Thymus (tissue), 11 donors: ENCODE results near the gene BTBD10. TPM values are rescaled to one million over a fixed set of nuclear protein-coding genes. Genes with fewer than 3 reads are reported as not detected.
A peak's percentile ranks its signal among the peaks of the same experiment; 100 is the strongest.

Experiments used
- DNase-seq, 9 donors: peaks; one replicate each; pipeline ENCODE4 v3.0.0-alpha.2; 2013; ENCODE audit warnings: low spot score in 9 of 9, low read depth in 6 of 9, missing footprints in 1 of 9
- H3K27ac ChIP-seq, 2 donors: one replicate each; pipeline ENCODE4 v1.5.1; 2013; ENCODE audit warnings: control low read depth in 1 of 2, low read depth in 1 of 2, low read length in 1 of 2, mild to moderate bottlenecking in 1 of 2, moderate library complexity in 1 of 2
- H3K27me3 ChIP-seq, 2 donors: one replicate each; pipeline ENCODE4 v1.5.1; 2013; ENCODE audit warnings: low read length in 1 of 2; ENCODE audit not compliant: control insufficient read depth in 2 of 2, insufficient read depth in 1 of 2
- H3K36me3 ChIP-seq, 2 donors: one replicate each; pipeline ENCODE4 v1.5.1; 2013; ENCODE audit warnings: low read length in 1 of 2, mild to moderate bottlenecking in 1 of 2, moderate library complexity in 1 of 2; ENCODE audit not compliant: control insufficient read depth in 2 of 2, insufficient read depth in 2 of 2
- H3K4me1 ChIP-seq, 2 donors: one replicate each; pipeline ENCODE4 v1.5.1; 2013; ENCODE audit warnings: low read length in 2 of 2; ENCODE audit not compliant: control insufficient read depth in 2 of 2, insufficient read depth in 2 of 2
- H3K4me3 ChIP-seq, 2 donors: one replicate each; pipeline ENCODE4 v1.5.1; 2013; ENCODE audit warnings: low read length in 2 of 2, control low read depth in 1 of 2, mild to moderate bottlenecking in 1 of 2
- H3K9me3 ChIP-seq, 2 donors: one replicate each; pipeline ENCODE4 v1.5.1; 2013; ENCODE audit warnings: low read length in 1 of 2, mild to moderate bottlenecking in 1 of 2; ENCODE audit not compliant: control insufficient read depth in 2 of 2, insufficient read depth in 1 of 2
- WGBS: extraction: QIAGEN DNeasy Blood & Tissue Kit; methylation state at CpG from one replicate; pipeline ENCODE4 v1.1.7; 2013; 5-methylcytosine and 5-hydroxymethylcytosine counted together
- polyA plus RNA-seq: library from polyadenylated mRNA; stranded (reverse); fragments of 200-250 nt; gene quantifications from one replicate; pipeline ENCODE4 v1.2.3, GENCODE V29; 2013
- total RNA-seq: library from RNA; stranded (reverse); fragments of 120-200 nt; gene quantifications from one replicate; pipeline ENCODE4 v1.2.4, GENCODE V29; 2013
- donor health status: healthy.

BTBD10 gene
- total and polyA plus RNA-seq, 2 donors = 23.3 to 34.1 TPM

DNA sequence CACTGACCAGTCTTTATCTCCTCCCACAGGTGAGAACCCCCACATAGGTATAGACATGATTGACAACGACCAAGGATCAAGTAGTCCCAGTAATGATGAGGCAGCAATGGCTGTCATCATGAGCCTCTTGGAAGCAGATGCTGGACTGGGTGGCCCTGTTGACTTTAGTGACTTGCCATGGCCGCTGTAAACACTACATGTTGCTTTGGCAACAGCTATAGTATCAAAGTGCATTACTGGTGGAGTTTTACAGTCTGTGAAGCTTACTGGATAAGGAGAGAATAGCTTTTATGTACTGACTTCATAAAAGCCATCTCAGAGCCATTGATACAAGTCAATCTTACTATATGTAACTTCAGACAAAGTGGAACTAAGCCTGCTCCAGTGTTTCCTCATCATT lies 76.5 kb downstream of the BTBD10 start:
- no peaks in the 10 kb centered on the region for H3K27me3 ChIP-seq
- WGBS = 96% methylated on average over 2 of the region's 2 CpGs
- H3K9me3 ChIP-seq = no peaks in the 10 kb centered on the region
- DNase-seq = no peak
- H3K4me3 ChIP-seq = no peak overlapping the region
- peaks cover 30 to 51% of the 10 kb centered on the region in 2 donors for H3K36me3 ChIP-seq
- H3K4me1 ChIP-seq = no peaks in the 10 kb centered on the region
- no peak overlapping the region for H3K27ac ChIP-seq

GRCh38 chr11:13384908-13385640 lies 77.9 kb downstream of the BTBD10 start:
- peak; percentile 3 to 49 (median 13) for DNase-seq

GRCh38 chr11:13382751-13383150 lies 80.3 kb downstream of the BTBD10 start:
- no peak overlapping the region for H3K27ac ChIP-seq
- peaks cover 50 to 73% of the 10 kb centered on the region in 2 donors for H3K36me3 ChIP-seq
- DNase-seq = no peak
- no peaks in the 10 kb centered on the region for H3K4me1 ChIP-seq
- H3K4me3 ChIP-seq = no peak overlapping the region
- no peaks in the 10 kb centered on the region for H3K27me3 ChIP-seq
- WGBS = 97% methylated on average over 3 of the region's 3 CpGs
- no peaks in the 10 kb centered on the region for H3K9me3 ChIP-seq

More at GRCh38 chr11:13384908-13385640, 77.9 kb downstream of the BTBD10 start:
- peaks cover 39 to 61% of the 10 kb centered on the region in 2 donors for H3K36me3 ChIP-seq
- 65% methylated on average over 4 of the region's 4 CpGs for WGBS
- no peak overlapping the region for H3K27ac ChIP-seq
- no peaks in the 10 kb centered on the region for H3K9me3 ChIP-seq
- H3K4me1 ChIP-seq = no peaks in the 10 kb centered on the region
- H3K4me3 ChIP-seq = no peak overlapping the region
- no peaks in the 10 kb centered on the region for H3K27me3 ChIP-seq

GRCh38 chr11:13380731-13381130 lies 82.3 kb downstream of the BTBD10 start:
- peaks cover 66 to 83% of the 10 kb centered on the region in 2 donors for H3K36me3 ChIP-seq
- H3K4me1 ChIP-seq = no peaks in the 10 kb centered on the region
- H3K27me3 ChIP-seq = no peaks in the 10 kb centered on the region
- no peak overlapping the region for H3K4me3 ChIP-seq
- H3K9me3 ChIP-seq = peaks cover 0 to 1% of the 10 kb centered on the region in 2 donors
- no peak overlapping the region for H3K27ac ChIP-seq
- no peak for DNase-seq
- WGBS = 97% methylated on average over 2 of the region's 2 CpGs

GRCh38 chr11:13378316-13378715 lies 84.7 kb downstream of the BTBD10 start:
- H3K4me3 ChIP-seq = no peak overlapping the region
- H3K4me1 ChIP-seq = no peaks in the 10 kb centered on the region
- WGBS = 96% methylated on average over 2 of the region's 2 CpGs
- no peak for DNase-seq
- peaks cover 0 to 1% of the 10 kb centered on the region in 2 donors for H3K9me3 ChIP-seq
- H3K27ac ChIP-seq = no peak overlapping the region
- peaks cover 83 to 91% of the 10 kb centered on the region in 2 donors for H3K36me3 ChIP-seq
- H3K27me3 ChIP-seq = no peaks in the 10 kb centered on the region

DNA sequence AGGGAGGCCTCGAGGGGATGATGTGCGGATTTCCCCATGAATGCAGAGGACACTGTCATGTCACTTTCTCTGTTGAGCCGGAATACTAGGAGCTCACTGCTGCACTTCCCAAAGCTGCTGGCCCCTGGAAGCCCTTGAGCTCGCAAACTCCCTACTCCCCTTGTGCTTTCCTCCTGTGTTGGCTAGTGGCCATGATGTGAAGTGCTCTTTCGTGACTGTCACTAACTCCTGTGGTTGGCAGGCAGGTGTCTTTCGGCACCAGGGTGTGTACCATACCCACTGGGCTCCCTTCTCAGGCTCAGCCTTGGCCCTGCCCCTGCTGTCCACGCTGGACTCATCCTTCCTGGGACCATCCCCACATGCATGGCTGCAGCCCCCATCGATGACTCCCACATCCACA lies 86.2 kb downstream of the BTBD10 start:
- Histone ChIP-seq H3K27me3 (no peaks in the 10 kb centered on the region), H3K4me3 (no peak overlapping the region), H3K27ac (no peak overlapping the region), H3K9me3 (peaks cover 0 to 1% of the 10 kb centered on the region in 2 donors), H3K36me3 (peaks cover 90 to 92% of the 10 kb centered on the region in 2 donors), H3K4me1 (no peaks in the 10 kb centered on the region)
- DNase-seq = no peak
- WGBS = 97% methylated on average over 8 of the region's 8 CpGs

- no peak overlapping the region for H3K27ac ChIP-seq
- H3K9me3 ChIP-seq = peaks cover 0 to 1% of the 10 kb centered on the region in 2 donors
- peaks cover 90 to 94% of the 10 kb centered on the region in 2 donors for H3K36me3 ChIP-seq
- WGBS = 96% methylated on average over 5 of the region's 5 CpGs
- H3K4me3 ChIP-seq = no peak overlapping the region
- H3K4me1 ChIP-seq = no peaks in the 10 kb centered on the region
- no peak for DNase-seq
- no peaks in the 10 kb centered on the region for H3K27me3 ChIP-seq
Observed at GRCh38 chr11:13376402-13376801, 86.6 kb downstream of the BTBD10 start.

DNA sequence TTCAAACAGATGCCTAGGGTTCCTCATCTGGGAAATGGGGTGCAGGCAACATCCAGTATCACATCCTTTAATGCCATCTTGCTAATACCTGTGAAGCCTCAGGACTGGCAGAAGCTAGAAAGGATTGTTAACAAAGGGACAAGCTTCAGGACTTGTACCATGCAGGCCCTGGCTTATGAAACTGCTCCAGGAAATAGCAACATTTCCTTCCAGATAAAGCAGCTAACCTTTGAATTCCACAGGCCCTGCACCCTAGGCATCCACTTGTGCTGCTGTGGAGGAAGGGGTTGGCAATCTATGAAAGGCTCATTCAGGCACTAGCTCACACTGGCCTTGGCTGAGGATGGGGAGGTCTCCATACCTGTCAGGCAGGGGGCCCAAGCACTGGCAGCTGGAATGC lies 87.2 kb downstream of the BTBD10 start:
- Histone ChIP-seq H3K36me3 (peaks cover 89 to 94% of the 10 kb centered on the region in 2 donors), H3K9me3 (peaks cover 0 to 1% of the 10 kb centered on the region in 2 donors), H3K4me1 (no peaks in the 10 kb centered on the region), H3K27ac (no peak overlapping the region), H3K4me3 (no peak overlapping the region), H3K27me3 (no peaks in the 10 kb centered on the region)
- no peak for DNase-seq

- no peak for DNase-seq
- Histone ChIP-seq H3K27ac (no peak overlapping the region), H3K4me3 (no peak overlapping the region), H3K4me1 (no peaks in the 10 kb centered on the region), H3K9me3 (peaks cover 0 to 1% of the 10 kb centered on the region in 2 donors), H3K27me3 (no peaks in the 10 kb centered on the region), H3K36me3 (peaks cover 87 to 94% of the 10 kb centered on the region in 2 donors)
- WGBS = 98% methylated on average over 2 of the region's 2 CpGs
Observed at GRCh38 chr11:13373216-13373615, 89.8 kb downstream of the BTBD10 start.
